Subcutaneous adipose tissue (tissue), 4 donors: ENCODE data around the gene WDR5B. TPM values are rescaled to one million over a fixed set of nuclear protein-coding genes. Genes with fewer than 3 reads are reported as not detected.

ENCODE experiments used
- CTCF ChIP-seq: fragments of 450-650 bp; IDR thresholded peaks from one replicate; pipeline ENCODE4 v1.5.1; 2016; ENCODE audit warnings: low read depth, mild to moderate bottlenecking, control low read depth, antibody characterized with exemption, moderate library complexity
- total RNA-seq, 4 donors: library from RNA; depleted of rRNA; stranded (reverse); fragments of >200 nt; gene quantifications; one replicate each; pipeline ENCODE4 v1.1.0, GENCODE V29; 2016

WDR5B gene
- 1 to 10 TPM; 4.1 to 6.6 (median 6.1) TPM for total RNA-seq

GRCh38 chr3:122415762-122416654, at the start of gene WDR5B:
TSS of gene WDR5B (minus strand) at chr3:122416062. CDS start at chr3:122415528, 534 bp downstream.
- TF ChIP-seq CTCF, result no peak

GRCh38 chr3:122464659-122465058, 48.8 kb upstream of the WDR5B start:
- TF ChIP-seq CTCF, result no peak

GRCh38 chr3:122462406-122462805, 46.5 kb upstream of the WDR5B start:
- no peak for TF ChIP-seq CTCF

- no peak for TF ChIP-seq CTCF
These were observed 45.9 kb upstream of the WDR5B start for GRCh38 chr3:122461806-122462205.

- no peak for TF ChIP-seq CTCF
These were observed 43.1 kb upstream of the WDR5B start for GRCh38 chr3:122458992-122459391.

GRCh38 chr3:122457706-122458105, 41.8 kb upstream of the WDR5B start:
- no peak for TF ChIP-seq CTCF

GRCh38 chr3:122456074-122456473, 40.2 kb upstream of the WDR5B start:
- TF ChIP-seq CTCF, result no peak
